IMR-90 (cell line): ENCODE data around the gene SDK1. TPM values are rescaled to one million over a fixed set of nuclear protein-coding genes. Genes with fewer than 3 reads are reported as not detected.

Experiments used
- ATAC-seq: fragments of 200-7000 bp; cut with Tn5 transposase; 2 replicates; pipeline ENCODE4 v1.9.1; 2020; ENCODE audit warnings: low read depth, mild to moderate bottlenecking, moderate library complexity
- BruUV-seq: library from RNA; stranded (reverse); fragments of 400-500 nt; replicated peaks from 2 replicates; lab custom pipeline; 2021; lab: Mats Ljungman, UMichigan
- CTCF ChIA-PET: fragments of 300-600 bp; formaldehyde crosslinking; extraction: SDS; loops from one replicate; lab custom pipeline; 2021; ENCODE audit warnings: antibody characterized with exemption; lab: Yijun Ruan, JAX
- POLR2A ChIA-PET: fragments of 300-600 bp; sonication (Branson Sonifier 250); formaldehyde crosslinking; loops from one replicate; lab custom pipeline; 2022; ENCODE audit warnings: antibody characterized with exemption; ENCODE audit not compliant: unreplicated experiment; lab: Charles Lee
- DNase-seq: peaks from one replicate; pipeline ENCODE4 v3.0.0; 2013
- H2AFZ ChIP-seq: replicated peaks from 2 replicates; pipeline ENCODE3; 2013; ENCODE audit warnings: low read length, mild to moderate bottlenecking; ENCODE audit not compliant: poor library complexity
- H2AK5ac ChIP-seq: 2 replicates; pipeline ENCODE4 v1.6.1; 2013; ENCODE audit warnings: low read depth, low read length, inconsistent platforms
- H2AK9ac ChIP-seq: replicated peaks from 2 replicates; pipeline ENCODE3; 2013; ENCODE audit warnings: mild to moderate bottlenecking, low read depth, low read length, moderate library complexity; ENCODE audit not compliant: poor library complexity
- H2BK120ac ChIP-seq: 2 replicates; pipeline ENCODE4 v1.6.1; 2013; ENCODE audit warnings: low read depth, low read length, inconsistent platforms
- H2BK15ac ChIP-seq: 3 replicates; pipeline ENCODE4 v1.6.1; 2013; ENCODE audit warnings: low read depth, low read length, inconsistent platforms
- H2BK20ac ChIP-seq: 2 replicates; pipeline ENCODE4 v1.6.1; 2013; ENCODE audit warnings: low read depth, mild to moderate bottlenecking, inconsistent platforms, low read length, moderate library complexity
- H2BK5ac ChIP-seq: 2 replicates; pipeline ENCODE4 v1.6.1; 2013; ENCODE audit warnings: mild to moderate bottlenecking, low read depth, low read length, inconsistent platforms; ENCODE audit not compliant: poor library complexity, severe bottlenecking
- H3K14ac ChIP-seq: replicated peaks from 2 replicates; pipeline ENCODE4 v1.6.1; 2013; ENCODE audit warnings: low read depth, low read length, inconsistent platforms
- H3K18ac ChIP-seq: 2 replicates; pipeline ENCODE4 v1.6.1; 2013; ENCODE audit warnings: low read depth, low read length, control low read depth
- H3K23ac ChIP-seq: 2 replicates; pipeline ENCODE4 v1.6.1; 2013; ENCODE audit warnings: low read depth, low read length, inconsistent platforms
- H3K27ac ChIP-seq: 2 replicates; pipeline ENCODE4 v1.5.1; 2013; ENCODE audit warnings: mild to moderate bottlenecking, control low read depth, low read length; ENCODE audit not compliant: insufficient read depth
- H3K27me3 ChIP-seq: 2 replicates; pipeline ENCODE4 v1.6.1; 2013; ENCODE audit warnings: low read length; ENCODE audit not compliant: control insufficient read depth, insufficient read depth
- H3K36me3 ChIP-seq: 2 replicates; pipeline ENCODE4 v1.6.1; 2013; ENCODE audit warnings: low read length, mixed read lengths; ENCODE audit not compliant: control insufficient read depth, insufficient read depth
- H3K4ac ChIP-seq: 2 replicates; pipeline ENCODE4 v1.6.1; 2013; ENCODE audit warnings: low read depth, low read length, inconsistent platforms
- H3K4me1 ChIP-seq: 2 replicates; pipeline ENCODE4 v1.6.1; 2013; ENCODE audit warnings: low read length, mixed read lengths; ENCODE audit not compliant: control insufficient read depth, insufficient read depth
- H3K4me2 ChIP-seq: 2 replicates; pipeline ENCODE4 v1.6.1; 2013; ENCODE audit warnings: low read depth, mild to moderate bottlenecking, control low read depth, low read length, moderate library complexity
- H3K4me3 ChIP-seq: 2 replicates; pipeline ENCODE4 v1.5.1; 2013; ENCODE audit warnings: low read depth, mild to moderate bottlenecking, control low read depth, low read length, moderate library complexity; ENCODE audit not compliant: insufficient read depth
- H3K56ac ChIP-seq: 2 replicates; pipeline ENCODE4 v1.6.1; 2013; ENCODE audit warnings: low read length, inconsistent platforms; ENCODE audit not compliant: insufficient read depth; ENCODE audit errors: extremely low read depth
- H3K79me1 ChIP-seq, 2 experiments: 2 replicates each; pipeline ENCODE4 v1.6.1; 2013; ENCODE audit warnings: low read length in 2 of 2, inconsistent platforms in 1 of 2, low read depth in 1 of 2
- H3K9ac ChIP-seq: 2 replicates; pipeline ENCODE4 v1.6.1; 2013; ENCODE audit warnings: low read depth, low read length, control low read depth
- H3K9me1 ChIP-seq: 2 replicates; pipeline ENCODE4 v1.6.1; 2013; ENCODE audit warnings: low read length, inconsistent platforms; ENCODE audit not compliant: insufficient read depth
- H3K9me3 ChIP-seq: 2 replicates; pipeline ENCODE4 v1.6.1; 2013; ENCODE audit warnings: low read length; ENCODE audit not compliant: control insufficient read depth, insufficient read depth
- H4K20me1 ChIP-seq: 2 replicates; pipeline ENCODE4 v1.6.1; 2013; ENCODE audit warnings: low read length, inconsistent platforms; ENCODE audit not compliant: insufficient read depth
- H4K5ac ChIP-seq: 2 replicates; pipeline ENCODE4 v1.6.1; 2013; ENCODE audit warnings: mild to moderate bottlenecking, low read depth, low read length, control low read depth
- H4K8ac ChIP-seq, 2 experiments: 2 replicates each; pipeline ENCODE4 v1.6.1; 2013; ENCODE audit warnings: low read depth in 2 of 2, low read length in 2 of 2, control low read depth in 1 of 2, inconsistent platforms in 1 of 2
- H4K91ac ChIP-seq: 2 replicates; pipeline ENCODE4 v1.6.1; 2013; ENCODE audit warnings: low read depth, low read length, inconsistent platforms; ENCODE audit not compliant: insufficient read depth
- BHLHE40 ChIP-seq: fragments of 150-350 bp; IDR thresholded peaks from 2 replicates; pipeline ENCODE4 v1.6.1; 2016; ENCODE audit warnings: mild to moderate bottlenecking, low read depth, low read length
- MAFK ChIP-seq: IDR thresholded peaks from 2 replicates; pipeline ENCODE4 v1.6.1; 2012; ENCODE audit warnings: low read depth, low read length, improper control_type of control experiment
- MAZ ChIP-seq: IDR thresholded peaks from 2 replicates; pipeline ENCODE4 v1.6.1; 2012; ENCODE audit warnings: low read depth, mild to moderate bottlenecking, low read length, improper control_type of control experiment, moderate library complexity, borderline replicate concordance
- MXI1 ChIP-seq: IDR thresholded peaks from 2 replicates; pipeline ENCODE4 v1.6.1; 2012; ENCODE audit warnings: low read depth, mild to moderate bottlenecking, low read length, moderate library complexity, borderline replicate concordance
- RAD21 ChIP-seq: IDR thresholded peaks from 2 replicates; pipeline ENCODE4 v1.6.1; 2012; ENCODE audit warnings: low read length, improper control_type of control experiment
- RCOR1 ChIP-seq: IDR thresholded peaks from 2 replicates; pipeline ENCODE4 v1.6.1; 2012; ENCODE audit warnings: mild to moderate bottlenecking, low read length, improper control_type of control experiment; ENCODE audit not compliant: insufficient replicate concordance
- WGBS, 2 experiments: methylation state at CpG; one replicate each; pipeline versions ENCODE4 v1.1.5 to v1.1.7; 2013; ENCODE audit warnings: missing lambda C conversion rate in 2 of 2; ENCODE audit not compliant: insufficient read length in 1 of 2; ENCODE audit errors: extremely low coverage in 2 of 2; 5-methylcytosine and 5-hydroxymethylcytosine counted together
- dilution Hi-C: fragments of 300-500 bp; cut with HindIII; formaldehyde crosslinking; loops from one replicate; pipeline ENCODE4 v1.14.3; 2018; ENCODE audit warnings: low sequenced_read_pairs; ENCODE audit not compliant: unreplicated experiment
- in situ Hi-C: fragments of 300-500 bp; cut with MboI; formaldehyde crosslinking; loops from 3 replicates; pipeline ENCODE4 v1.14.3; 2019; ENCODE audit warnings: low sequenced_read_pairs, inconsistent platforms, mixed read lengths
- intact Hi-C: fragments of 100-400 bp; cut with micrococcal nuclease; formaldehyde crosslinking; loops from 2 replicates; pipeline ENCODE4 v1.10.0; 2022
- polyA plus RNA-seq, 3 experiments: library from polyadenylated mRNA; depleted of rRNA; stranded (reverse); fragments of >200 nt; gene quantifications; 2 replicates each; pipeline ENCODE4 v1.2.3, GENCODE V29; 2012; ENCODE audit warnings: low replicate concordance in 1 of 3
- total RNA-seq: library from RNA; depleted of rRNA; stranded (reverse); fragments of >200 nt; gene quantifications from 2 replicates; pipeline ENCODE4 v1.2.3, GENCODE V29; 2012

SDK1 gene
- total and polyA plus RNA-seq, 2 of the 4 experiments (the other 2 are of a cell fraction): 1.5 to 1.6 TPM

DNA sequence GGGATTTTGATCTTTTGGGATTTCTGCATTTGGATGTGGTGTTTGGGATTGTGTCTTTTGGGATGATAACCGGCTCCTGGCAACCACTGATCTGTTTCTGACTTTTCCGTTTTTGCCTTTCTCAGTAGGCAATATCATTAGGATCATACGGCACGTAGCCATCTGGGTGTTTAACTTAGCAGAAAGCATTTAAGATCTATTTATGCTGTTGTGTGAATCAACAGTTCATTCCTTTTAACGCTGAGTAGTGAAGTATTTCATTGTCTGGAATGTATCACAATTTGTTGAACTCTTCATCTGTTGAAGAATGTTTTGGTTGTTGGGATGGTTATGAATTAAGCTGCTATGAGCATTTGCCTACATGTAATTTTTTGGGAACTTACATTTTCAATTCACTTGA, 459.6 kb downstream of the SDK1 start:
- DNase-seq (peak; percentile 16), ATAC-seq (peak; percentile 15; the same call in 1 of the 2 replicates)
- no peak overlapping the region for H3K23ac ChIP-seq
- H2AFZ ChIP-seq: no peak overlapping the region
- intact Hi-C loops: loop anchor here (2.0 to 5.0 kb wide), 3 partner anchors 278 to 460 kb away; partner anchors contain the start of gene SDK1
- no peaks in the 10 kb centered on the region for H3K36me3 ChIP-seq
- H2AK9ac ChIP-seq: no peak overlapping the region
- H4K20me1 ChIP-seq: no peaks in the 10 kb centered on the region
- ChIA-PET POLR2A (no interaction called here), CTCF (no interaction called here)
- no peak overlapping the region for H2BK20ac ChIP-seq
- no peak overlapping the region for H3K4me2 ChIP-seq
- H3K4me1 ChIP-seq: peaks cover 5% of the 10 kb centered on the region; the same call in 1 of the 2 replicates
- H3K79me1 ChIP-seq: no peaks in the 10 kb centered on the region
- TF ChIP-seq RAD21 (no peak), BHLHE40 (no peak), RCOR1 (no peak), MAZ (no peak), MXI1 (no peak), MAFK (no peak)
- H3K4ac ChIP-seq: no peak overlapping the region
- H2BK120ac ChIP-seq: no peak overlapping the region
- H2BK15ac ChIP-seq: no peak overlapping the region
- no peak overlapping the region for H4K91ac ChIP-seq
- 0% methylated on average over 1 of the region's 5 CpGs; no CpG with 5 or more reads in 1 of the 2 experiments for WGBS, 2 experiments
- no peak overlapping the region for H4K8ac ChIP-seq
- H3K56ac ChIP-seq: no peak overlapping the region
- H3K18ac ChIP-seq: no peak overlapping the region
- dilution Hi-C loops: no loop called here
- peaks cover 4% of the 10 kb centered on the region; the same call in 1 of the 2 replicates for H3K9me3 ChIP-seq
- no peak overlapping the region for H3K14ac ChIP-seq
- H3K4me3 ChIP-seq: no peak overlapping the region
- no peak overlapping the region for H3K9ac ChIP-seq
- BruUV-seq: no TSS peak
- no peak overlapping the region for H2BK5ac ChIP-seq
- in situ Hi-C loops: no loop called here
- no peak overlapping the region for H4K5ac ChIP-seq
- no peak overlapping the region for H2AK5ac ChIP-seq
- peaks cover 1% of the 10 kb centered on the region; the same call in 1 of the 2 replicates for H3K27me3 ChIP-seq
- no peak overlapping the region for H3K27ac ChIP-seq
- H3K9me1 ChIP-seq: no peaks in the 10 kb centered on the region
